Upper lobe of left lung (tissue), 4 donors: ENCODE results near the gene ZNF547.

Experiments used
- CTCF ChIP-seq, 6 experiments: fragments of 450-650 bp in 4 of 6; fragments of 200-600 bp in 2 of 6; sonication (generic) in 2 of 6; IDR thresholded peaks; one replicate each; pipeline ENCODE4 v1.5.1; 2016 to 2019; ENCODE audit warnings: antibody characterized with exemption in 6 of 6
- POLR2A ChIP-seq, 4 donors: fragments of 450-650 bp; IDR thresholded peaks; one replicate each; pipeline ENCODE4 v1.5.1; 2016 to 2017; ENCODE audit warnings: antibody characterized with exemption in 4 of 4, mild to moderate bottlenecking in 2 of 4
- POLR2AphosphoS5 ChIP-seq, 2 donors: sonication (generic); formaldehyde crosslinking; IDR thresholded peaks; one replicate each; pipeline ENCODE4 v1.5.1; 2017; ENCODE audit warnings: antibody characterized with exemption in 2 of 2

GRCh38 chr19:57342582-57342981 is 20.8 kb upstream of the ZNF547 start:
- no peak for TF ChIP-seq CTCF (IDR thresholded peaks at IDR 0.05)
- no peak for TF ChIP-seq POLR2A (IDR thresholded peaks at IDR 0.05)
- no peak for TF ChIP-seq POLR2AphosphoS5 (IDR thresholded peaks at IDR 0.05)
